Measurements from ENCODE around the gene LDB3.
"Not testable (repeated sequence)": the region's sequence is repeated elsewhere in the genome, so short reads cannot be mapped to it uniquely, and the experiment has no call there.

LDB3 gene, protein sequence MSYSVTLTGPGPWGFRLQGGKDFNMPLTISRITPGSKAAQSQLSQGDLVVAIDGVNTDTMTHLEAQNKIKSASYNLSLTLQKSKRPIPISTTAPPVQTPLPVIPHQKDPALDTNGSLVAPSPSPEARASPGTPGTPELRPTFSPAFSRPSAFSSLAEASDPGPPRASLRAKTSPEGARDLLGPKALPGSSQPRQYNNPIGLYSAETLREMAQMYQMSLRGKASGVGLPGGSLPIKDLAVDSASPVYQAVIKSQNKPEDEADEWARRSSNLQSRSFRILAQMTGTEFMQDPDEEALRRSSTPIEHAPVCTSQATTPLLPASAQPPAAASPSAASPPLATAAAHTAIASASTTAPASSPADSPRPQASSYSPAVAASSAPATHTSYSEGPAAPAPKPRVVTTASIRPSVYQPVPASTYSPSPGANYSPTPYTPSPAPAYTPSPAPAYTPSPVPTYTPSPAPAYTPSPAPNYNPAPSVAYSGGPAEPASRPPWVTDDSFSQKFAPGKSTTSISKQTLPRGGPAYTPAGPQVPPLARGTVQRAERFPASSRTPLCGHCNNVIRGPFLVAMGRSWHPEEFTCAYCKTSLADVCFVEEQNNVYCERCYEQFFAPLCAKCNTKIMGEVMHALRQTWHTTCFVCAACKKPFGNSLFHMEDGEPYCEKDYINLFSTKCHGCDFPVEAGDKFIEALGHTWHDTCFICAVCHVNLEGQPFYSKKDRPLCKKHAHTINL

GRCh38 chr10:86668297-86669165 lies at the start of gene LDB3:
LDB3 (plus strand) TSS chr10:86668511; CDS start chr10:86668692, 181 bp downstream.
- no peak for DNase-seq (ENCODE audit: low read depth)

DNA sequence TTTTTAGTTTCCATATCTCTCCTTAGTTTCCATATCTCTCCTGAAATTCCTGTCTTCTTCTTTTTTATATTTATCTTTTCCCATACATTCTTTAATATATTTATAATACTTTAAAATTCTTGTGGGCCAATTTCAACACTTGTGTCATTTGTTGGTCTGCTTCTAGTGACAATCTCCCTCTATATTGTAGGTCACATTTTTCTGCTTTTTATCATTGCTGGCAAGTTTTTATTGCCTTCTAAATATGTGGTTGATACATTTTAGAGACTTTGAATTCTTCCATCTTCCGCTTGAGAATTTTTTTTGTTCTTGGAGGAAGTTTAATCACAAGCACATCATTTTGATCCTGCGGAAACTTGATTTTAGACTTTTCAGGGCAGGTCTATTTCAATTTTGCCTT lies 40.0 kb upstream of the LDB3 start:
- DNase-seq (ENCODE audit: low read depth): no peak

GRCh38 chr10:86630079-86630478 lies 38.2 kb upstream of the LDB3 start:
- DNase-seq (ENCODE audit: low read depth): no peak

- no peak for DNase-seq (ENCODE audit: low read depth)
These were observed 36.1 kb upstream of the LDB3 start for GRCh38 chr10:86632009-86632800.

DNA sequence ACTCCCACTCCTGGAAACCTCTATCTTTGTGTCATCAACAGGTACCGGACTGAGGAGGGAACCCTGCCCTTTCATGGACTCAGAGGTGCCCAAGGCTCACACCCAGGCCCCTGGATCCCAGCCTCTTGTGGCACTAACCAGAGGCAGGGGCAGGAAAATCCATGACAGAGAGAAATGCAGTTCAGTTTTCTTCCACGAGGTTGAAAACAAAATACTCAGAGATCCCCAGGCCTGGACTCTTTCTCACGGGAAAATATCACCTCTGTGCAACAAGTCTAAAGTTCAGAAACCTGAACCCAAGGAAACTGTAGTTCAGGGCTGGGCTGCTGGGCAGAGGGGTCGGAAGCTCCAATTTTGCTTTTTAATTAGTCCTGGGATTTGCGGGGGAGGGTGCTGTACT lies 35.4 kb upstream of the LDB3 start:
- no peak for DNase-seq (ENCODE audit: low read depth)

DNA sequence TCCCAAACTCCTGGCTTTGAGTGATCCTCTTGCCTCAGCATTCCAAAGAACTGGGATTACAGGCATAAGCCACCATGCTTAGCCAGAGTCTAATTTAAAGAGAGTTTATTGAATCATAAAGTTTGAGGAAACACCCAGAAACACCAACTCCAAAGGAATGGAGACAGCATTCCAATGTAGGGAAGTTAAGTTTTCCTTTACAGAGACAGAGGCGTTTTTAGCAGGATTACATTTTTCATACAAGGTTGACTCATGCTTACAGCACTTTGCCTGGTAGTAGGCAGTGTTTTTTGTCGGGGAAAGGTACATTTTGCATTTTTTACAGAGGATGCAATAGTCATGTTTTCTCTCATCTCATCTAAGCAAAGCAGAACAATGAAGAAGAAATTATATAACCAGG lies 32.9 kb upstream of the LDB3 start:
- no peak for DNase-seq (ENCODE audit: low read depth)

DNA sequence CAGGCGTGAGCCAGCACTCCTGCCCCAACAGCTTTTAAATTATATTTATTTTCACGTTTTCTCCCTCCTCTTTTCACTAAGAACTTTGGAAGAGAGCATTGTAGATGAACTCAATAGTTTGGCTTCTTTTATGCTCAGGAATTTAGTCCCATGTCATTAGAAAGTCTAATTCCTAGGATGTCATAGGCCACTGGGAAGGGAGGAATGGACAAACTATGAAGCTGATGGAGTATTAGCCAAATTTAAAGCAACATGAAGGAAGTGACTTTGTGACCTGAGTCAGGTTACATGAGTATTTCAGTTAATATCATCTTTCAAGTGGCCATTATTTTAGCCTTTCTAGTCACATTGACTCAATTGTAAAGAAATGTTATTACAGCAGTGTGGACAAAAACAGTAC lies 32.0 kb upstream of the LDB3 start:
- DNase-seq (ENCODE audit: low read depth): no peak

- DNase-seq (ENCODE audit: low read depth): no peak
These were observed 26.3 kb upstream of the LDB3 start for GRCh38 chr10:86642021-86642420.

GRCh38 chr10:86642499-86642898 lies 25.8 kb upstream of the LDB3 start:
- no peak for DNase-seq (ENCODE audit: low read depth)

DNA sequence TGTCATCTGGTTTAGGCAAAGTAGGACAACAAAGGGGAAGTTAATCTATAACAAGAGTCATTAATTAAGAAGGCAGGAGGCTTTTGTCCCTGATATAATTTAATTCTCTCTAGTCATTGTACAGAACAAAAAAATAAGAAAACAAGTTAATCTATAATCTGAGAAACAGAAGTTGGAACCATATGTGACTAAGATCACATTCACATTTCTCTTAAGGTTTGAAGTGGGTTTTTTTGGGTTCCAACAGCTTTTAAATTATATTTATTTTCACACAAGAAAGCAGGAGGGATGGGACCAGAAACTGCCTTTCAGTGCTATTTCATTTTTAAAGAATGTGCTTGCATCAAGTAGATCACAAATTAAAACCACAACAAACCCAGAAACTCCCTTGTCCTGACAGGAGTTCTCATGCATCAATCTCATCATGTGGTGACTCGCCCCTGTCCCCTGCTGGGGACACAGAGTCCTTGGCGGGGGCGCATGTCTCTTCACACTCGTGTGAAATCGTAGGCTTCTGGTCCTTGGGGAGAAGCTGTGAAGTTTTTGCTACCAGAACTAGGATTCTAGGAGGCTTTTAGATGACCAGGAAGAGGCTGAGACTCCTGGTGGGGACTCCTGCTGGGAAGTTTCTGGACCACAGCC lies 24.0 kb upstream of the LDB3 start:
- DNase-seq (ENCODE audit: low read depth): no peak

GRCh38 chr10:86644794-86645445 lies 23.4 kb upstream of the LDB3 start:
- DNase-seq (ENCODE audit: low read depth): no peak

- DNase-seq (ENCODE audit: low read depth): not testable (repeated sequence)
These were observed 22.6 kb upstream of the LDB3 start for GRCh38 chr10:86645621-86646165.

- no peak for DNase-seq (ENCODE audit: low read depth)
These were observed 21.8 kb upstream of the LDB3 start for GRCh38 chr10:86646532-86646931.

GRCh38 chr10:86646933-86647332 lies 21.4 kb upstream of the LDB3 start:
- DNase-seq (ENCODE audit: low read depth): no peak

DNA sequence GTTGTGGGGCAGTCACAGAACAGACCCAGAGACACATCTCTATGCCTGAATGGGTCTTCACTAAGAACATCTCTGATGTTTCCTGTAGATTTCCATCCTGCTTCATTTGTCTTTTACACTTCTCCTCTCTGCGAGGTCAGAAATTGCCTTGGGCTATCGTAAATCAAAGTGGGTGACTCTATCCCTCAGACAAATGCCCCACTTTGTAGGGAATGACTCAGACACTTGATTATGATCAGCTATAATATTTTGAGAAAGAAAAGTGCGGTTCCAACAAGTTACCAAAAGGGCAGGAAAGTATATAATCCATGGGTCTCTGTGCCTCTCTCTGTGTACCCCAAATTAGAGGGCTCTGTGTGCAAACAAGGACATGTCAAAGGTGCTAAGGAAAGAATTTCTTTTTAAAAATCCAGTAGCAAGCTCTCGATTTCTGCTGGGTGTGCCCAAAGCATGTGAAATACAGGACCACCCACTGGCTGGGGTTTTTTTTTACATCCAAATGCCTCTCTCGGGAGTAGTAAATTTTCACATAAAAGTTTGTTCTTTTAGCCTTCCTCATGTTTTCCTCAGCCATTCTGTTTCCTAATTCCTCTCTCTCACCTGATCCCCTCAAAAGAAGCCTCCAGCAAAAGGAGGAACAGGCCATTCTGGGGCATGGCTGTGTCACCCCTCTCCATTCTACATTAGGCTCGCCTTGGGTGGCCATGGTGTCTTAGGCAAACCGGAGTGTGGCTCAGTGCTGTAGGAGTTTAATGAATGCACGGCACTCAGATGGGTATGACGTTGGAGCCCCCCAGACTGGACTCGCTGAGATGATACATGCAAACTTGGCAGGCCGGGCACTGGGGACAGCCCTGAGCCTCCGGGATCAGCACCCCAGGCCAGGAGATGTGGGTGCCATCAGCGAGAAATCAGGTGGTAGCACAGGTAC lies 20.3 kb upstream of the LDB3 start:
- no peak for DNase-seq (ENCODE audit: low read depth)

GRCh38 chr10:86648704-86649427 lies 19.4 kb upstream of the LDB3 start:
- no peak for DNase-seq (ENCODE audit: low read depth)

DNA sequence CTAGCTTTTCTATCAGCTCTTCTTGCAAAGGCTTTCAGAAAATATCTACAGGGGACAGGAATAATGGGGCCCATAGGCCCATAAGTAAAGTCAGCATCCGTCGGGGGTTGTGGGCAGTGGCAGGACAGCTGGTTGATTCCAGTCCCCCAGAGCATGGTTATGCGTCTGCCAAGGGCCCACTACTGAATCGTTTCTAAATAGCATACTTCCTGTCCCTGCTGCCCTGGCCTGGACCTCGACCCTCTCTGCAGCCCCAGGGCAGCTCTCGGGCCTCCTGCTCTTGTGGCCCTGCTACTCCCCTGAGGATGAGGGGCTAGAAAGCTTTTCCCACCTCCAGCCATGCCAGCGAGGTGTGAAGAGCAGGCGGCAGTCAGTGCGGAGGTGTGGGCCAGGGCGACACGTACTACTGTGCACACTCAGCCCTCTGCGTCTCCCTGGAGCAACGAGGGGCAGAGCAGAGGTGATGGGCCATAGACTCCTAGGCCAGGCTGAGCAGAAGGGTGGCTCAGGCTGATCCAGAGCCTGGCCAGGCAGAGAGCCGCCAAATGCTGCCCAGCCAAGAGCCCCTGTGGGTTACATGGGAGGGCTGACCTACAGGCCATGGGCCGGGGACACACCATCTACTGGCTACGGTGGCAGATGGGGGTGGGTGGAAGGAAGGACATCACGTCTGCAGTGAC lies 18.7 kb upstream of the LDB3 start:
- DNase-seq (ENCODE audit: low read depth): no peak

- no peak for DNase-seq (ENCODE audit: low read depth)
These were observed 18.2 kb upstream of the LDB3 start for GRCh38 chr10:86650151-86650550.

Measured in stimulated activated CD8-positive, alpha-beta memory T cell treated with anti-CD3 and anti-CD28 coated beads, Interleukin-12 subunit alpha, Interleukin-12 subunit beta, amount 100 ng/mL, for 4 hours (primary cell).